Embryonic facial prominence (tissue), 1 donor: ENCODE data around the gene YAF2.
"Not testable (repeated sequence)": the region's sequence is repeated elsewhere in the genome, so short reads cannot be mapped to it uniquely, and the experiment has no call there.

Experiments
- DNase-seq: peaks from one replicate; pipeline ENCODE4 v3.0.0-alpha.2; 2016; ENCODE audit errors: extremely low spot score

The YAF2 gene

DNA sequence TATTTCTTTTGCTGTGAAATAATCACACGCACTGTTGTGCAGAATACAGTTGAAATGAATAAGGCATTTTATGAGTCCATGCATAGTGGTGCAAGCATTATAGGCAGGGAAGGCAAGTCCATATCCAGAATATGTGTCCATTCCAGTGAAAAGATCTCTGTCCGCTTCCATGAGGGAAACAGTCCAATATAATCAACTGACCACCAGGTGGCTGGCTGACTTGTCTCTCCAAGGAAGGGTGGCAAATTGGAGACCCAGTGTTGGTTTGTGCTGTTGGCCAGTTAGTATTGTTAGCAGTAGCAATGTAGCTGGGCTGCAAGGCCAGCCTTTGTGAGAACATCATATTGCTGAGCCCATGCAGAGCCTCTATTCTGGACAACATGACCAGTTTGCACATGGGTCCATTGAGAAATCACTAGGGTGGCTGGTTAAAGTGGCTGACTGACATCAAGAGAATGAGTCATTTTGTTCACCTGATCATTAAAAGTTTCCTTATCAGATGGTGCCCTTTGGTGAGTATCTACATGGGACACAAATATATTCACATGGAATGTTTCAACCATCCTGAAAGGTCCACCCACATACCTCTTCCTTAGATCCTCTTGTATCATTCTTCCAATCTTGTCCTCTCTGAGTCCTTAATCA lies 17.3 kb upstream of the YAF2 start:
- no peak for DNase-seq

DNA sequence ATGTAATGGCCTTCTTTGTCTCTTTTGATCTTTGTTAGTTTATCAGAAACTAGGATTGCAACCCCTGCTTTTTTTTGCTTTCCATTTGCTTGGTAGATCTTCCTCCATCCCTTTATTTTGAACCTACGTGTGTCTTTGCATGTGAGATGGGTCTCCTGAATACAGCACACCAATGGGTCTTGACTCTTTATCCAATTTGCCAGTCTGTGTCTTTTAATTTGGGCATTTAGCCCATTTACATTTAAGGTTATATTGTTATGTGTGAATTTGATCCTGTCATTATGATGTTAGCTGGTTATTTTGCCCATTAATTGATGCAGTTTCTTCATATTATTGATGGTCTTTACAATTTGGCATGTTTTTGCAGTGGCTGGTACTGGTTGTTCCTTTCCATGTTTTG lies 14.6 kb upstream of the YAF2 start:
- not testable (repeated sequence) for DNase-seq

DNA sequence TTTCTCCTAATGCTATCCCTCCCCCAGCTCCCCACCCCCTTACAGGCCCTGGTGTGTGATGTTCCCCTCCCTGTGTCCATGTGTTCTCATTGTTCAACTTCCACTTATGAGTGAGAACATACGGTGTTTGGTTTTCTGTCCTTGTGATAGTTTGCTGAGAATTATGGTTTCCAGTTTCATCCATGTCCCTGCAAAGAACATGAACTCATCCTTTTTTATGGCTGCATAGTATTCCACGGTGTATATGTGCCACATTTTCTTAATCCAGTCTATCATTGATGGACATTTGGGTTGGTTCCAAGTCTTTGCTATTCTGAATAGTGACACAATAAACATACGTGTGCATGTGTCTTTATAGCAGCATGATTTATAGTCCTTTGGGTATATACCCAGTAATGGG lies 11.0 kb upstream of the YAF2 start:
- not testable (repeated sequence) for DNase-seq

DNA sequence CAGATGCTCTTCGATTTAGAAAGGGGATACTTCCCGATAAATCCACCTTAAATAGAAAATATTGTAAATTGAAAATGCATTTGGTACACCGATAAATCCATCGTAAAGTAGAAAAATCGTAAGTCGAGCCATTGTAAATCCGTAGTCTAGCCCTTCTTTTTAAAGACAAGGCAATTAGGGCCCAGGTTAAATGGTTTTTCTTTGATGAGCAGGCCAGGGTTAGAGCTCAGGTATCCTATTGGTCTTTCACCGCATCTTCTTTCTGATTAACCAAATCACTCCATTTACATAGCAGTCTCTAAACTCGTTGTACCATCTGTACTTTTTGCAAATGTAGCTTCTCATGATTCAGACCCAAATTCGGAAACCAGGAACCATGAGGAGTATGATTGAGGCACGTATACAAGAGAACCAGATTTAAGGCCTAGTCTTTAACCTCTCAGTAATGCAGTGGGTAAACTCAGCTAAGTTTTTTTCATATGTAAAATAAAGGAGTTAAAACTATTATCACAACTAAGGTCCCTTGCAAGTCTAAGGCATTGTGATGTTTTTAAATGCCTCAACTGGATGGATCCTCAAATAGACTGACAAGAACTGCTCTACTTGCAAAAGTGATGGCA lies 2.2 kb upstream of the YAF2 start:
- no peak for DNase-seq

DNA sequence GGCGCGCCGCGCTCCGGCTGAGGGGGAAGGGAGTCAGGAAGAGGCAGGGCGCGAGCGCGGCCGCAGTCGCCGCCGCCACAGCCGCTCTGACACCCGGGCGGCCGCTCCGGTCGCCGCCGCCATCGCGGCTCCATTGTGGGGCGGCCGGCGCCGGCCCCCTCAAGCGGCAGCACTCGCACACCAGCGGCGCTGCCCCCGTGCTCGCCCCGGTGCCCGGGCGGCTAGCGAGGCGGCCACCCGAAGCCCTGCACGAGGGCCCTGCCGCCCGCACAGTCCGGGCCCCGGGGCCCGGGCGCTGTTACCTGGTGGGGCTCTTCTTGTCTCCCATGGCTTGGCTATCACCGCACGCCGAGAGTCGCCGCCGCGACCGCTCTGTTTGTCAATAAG lies 202 bp downstream of the YAF2 start:
- DNase-seq = no peak

DNA sequence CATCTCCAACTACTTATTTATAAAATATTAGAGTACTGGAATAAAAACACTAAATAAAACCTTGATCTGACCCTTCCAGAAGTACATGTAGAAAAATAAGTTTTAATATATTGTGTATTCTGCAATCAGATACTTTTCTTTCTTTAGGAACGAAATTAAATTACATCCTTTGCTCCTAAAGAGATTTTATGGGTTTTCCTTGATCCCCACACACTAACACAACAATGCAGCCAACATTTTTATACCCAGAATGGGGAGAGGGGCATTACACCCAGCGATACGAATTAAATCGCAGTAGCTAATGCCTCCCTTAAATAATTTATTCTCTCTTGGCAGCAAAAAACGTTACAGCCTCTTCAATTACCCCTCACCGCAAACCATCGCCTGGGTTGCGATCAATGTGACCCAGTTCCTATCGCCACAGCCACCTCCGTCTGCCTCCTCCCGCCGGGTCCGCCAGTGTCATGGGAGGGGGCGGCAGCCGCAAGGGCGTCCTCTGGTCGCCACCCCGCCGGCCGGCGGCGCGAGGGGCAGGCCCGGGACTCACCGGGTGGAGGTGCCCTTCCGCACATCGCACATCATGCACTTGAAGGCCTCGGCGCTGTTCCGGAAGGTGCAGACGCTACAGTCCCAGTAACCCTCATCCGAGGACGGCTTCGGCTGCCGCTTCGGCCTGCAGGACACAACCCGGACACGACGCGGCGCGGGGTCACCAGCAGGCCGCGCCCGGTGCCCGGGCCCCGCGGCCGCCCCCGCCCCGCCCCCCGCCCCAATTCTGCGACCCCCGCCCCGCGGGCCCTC lies 796 bp downstream of the YAF2 start:
- peak; percentile 36 for DNase-seq

DNA sequence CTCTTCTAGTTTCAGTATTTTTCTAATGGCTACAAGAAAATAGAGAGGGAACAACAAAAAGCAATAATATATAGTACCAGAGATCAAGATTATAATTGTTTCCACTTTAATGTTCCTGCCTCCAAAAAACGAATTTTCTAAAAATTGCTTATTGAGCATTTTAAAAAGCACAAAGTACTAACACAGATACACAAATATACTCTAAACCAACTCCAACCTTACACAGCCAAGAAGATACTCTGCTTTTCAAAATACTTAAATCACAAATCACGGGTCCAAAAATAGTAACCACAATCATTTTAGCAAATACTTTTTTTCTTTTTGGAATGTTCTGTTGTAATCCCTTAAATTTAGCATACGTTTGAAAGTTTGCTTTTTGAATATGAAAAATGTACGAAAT lies 2.0 kb downstream of the YAF2 start:
- no peak for DNase-seq

DNA sequence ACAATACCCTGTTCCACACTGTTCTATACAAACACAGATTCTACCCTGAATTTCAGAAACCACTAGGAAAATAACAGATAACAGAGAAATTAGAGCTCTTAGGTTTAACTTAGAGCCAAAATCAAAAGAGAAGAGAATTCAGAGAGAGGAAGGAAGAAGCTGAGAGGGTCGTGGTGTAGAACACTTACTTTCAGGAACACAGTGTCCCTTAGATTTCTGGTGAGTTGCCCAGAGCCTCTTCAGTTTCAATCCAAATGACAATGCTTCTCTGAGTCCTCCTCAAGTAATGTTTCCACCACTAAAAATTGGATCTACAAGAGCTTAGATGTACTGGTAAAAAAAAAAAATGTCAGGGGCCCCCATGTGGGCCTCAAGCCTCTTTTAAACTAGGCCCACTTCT lies 2.6 kb downstream of the YAF2 start:
- no peak for DNase-seq

DNA sequence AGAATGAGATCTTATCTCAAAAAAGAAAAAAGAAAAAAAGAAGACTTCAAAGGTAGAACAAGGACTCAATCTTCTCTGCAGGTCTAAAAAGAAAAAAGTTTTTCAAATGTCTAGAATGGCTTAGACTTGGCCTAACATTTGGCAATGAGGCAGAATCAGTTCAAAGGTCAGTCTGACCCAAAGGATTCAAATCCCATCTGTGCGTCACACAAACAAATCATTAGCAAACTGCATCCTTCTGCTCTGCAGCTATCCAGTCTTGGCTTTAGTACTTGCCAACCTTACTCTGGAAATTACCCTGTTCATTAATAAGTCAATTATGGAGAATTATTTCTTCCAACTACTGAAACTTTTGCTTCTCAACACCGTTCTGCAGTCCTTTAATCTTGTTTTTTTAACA lies 3.1 kb downstream of the YAF2 start:
- DNase-seq = no peak

DNA sequence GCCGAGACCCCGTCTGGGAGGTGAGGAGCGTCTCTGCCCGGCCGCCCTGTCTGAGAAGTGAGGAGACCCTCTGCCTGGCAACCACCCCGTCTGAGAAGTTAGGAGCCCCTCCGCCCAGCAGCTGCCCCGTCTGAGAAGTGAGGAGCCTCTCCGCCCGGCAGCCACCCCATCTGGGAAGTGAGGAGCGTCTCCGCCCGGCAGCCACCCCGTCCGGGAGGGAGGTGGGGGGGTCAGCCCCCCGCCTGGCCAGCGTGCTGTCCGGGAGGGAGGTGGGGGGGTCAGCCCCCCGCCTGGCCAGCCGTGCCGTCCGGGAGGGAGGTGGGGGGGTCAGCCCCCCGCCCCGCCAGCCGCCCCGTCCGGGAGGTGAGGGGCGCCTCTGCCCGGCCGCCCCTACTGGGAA lies 10.5 kb downstream of the YAF2 start:
- DNase-seq = not testable (repeated sequence)

DNA sequence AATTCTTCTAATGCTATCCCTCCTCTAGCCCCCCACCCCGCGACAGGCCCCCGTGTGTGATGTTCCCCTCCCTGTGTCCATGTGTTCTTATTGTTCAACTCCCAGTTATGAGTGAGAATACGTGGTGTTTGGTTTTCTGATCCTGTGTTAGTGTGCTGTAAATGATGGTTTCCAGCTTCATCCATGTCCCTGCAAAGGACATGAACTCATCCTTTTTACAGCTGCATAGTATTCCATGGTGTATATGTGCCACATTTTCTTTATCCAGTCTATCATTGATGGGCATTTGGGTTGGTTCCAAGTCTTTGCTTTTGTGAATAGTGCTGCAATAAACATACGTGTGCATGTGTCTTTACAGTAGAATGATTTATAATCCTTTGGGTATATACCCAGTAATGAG lies 13.5 kb downstream of the YAF2 start:
- DNase-seq = not testable (repeated sequence)

DNA sequence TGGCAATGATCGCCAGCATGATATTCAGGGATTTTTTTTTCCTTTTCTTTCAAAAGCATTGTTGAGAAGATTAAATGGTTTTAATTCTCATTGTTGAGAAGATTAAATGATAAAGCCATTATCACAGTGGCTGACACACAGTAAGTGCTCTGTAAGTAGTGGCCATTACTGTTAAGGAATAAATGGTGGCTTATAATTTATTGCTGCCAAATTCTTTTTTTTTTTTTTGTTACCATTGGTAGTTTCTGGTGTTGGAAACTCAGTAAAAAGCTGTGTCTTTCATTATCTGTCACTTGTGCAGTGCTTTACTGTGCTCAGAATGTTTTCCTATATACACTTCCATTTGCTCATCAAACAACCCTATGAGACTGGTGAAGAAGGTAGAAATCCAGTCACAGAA lies 15.3 kb downstream of the YAF2 start:
- DNase-seq = no peak

DNA sequence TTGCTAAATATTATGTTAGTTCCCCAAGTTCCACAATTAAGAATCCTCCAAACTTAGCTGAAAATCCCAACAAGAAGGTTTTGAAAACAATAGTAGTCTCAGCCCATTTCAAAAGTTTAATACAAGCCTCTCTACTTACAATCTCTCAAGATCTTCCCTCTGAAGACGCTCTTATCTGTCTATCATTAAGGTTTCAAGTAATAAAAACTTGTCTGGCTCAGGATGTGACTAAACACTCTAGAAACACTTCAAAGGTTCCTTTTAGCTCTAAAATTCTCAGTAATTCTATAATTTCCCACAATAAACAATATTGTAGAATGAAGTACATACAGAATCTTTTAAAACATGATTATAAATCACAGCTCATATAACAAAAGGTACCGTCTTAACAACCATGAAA lies 16.3 kb downstream of the YAF2 start:
- no peak for DNase-seq

DNA sequence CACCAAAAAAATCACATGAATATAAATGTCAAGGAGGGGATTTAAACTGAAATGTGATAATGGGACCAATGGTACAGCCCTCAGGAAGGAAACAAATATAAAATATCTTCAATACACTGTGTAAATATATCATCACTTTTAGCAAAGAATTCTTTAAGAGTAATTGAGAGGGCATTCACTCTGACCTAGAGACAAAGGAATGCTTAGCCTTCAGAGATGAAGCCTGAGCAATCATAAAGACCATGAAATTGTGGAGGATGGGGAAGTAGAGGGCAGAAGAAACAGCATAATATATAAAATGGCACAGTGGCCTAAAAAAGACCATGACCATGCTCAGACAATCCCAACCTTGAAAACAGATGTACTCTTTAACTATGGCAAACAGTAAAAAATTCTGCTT lies 20.4 kb downstream of the YAF2 start:
- no peak for DNase-seq

DNA sequence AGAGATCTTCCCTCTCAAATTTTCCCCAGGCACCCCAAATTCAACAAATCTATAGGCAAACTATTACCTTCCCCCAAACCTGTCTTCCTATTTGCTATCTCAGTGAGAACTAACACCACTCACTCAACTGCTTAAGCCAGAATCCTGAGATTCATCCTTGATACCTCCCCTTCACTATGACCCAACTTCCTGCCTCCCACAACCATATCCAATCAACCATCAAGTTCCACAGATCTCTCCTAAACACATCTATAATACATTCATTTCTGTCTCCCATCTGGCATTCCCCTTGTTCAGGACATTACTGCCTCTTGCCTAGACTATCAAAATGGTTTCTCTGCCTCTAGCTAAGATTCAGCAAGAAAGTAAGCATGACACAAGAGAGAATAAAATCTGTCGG lies 21.3 kb downstream of the YAF2 start:
- no peak for DNase-seq

DNA sequence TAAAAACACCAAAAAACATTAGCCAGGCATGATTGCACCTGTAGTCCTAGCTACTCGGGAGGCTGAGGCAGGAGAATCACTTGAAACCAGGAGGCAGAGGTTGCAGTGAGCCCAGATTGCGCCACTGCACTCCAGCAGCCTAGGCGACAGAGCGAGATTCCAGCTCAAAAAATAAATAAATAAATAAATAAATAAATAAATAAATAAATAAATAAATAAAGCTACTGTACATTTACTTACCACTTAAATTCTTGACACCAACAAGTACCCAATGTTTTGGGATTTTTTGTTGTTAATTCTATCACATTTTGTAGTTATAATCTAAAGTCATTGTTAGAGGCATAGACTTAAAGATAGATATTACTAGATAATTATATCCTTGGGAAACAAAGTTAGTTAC lies 22.3 kb downstream of the YAF2 start:
- DNase-seq = not testable (repeated sequence)

DNA sequence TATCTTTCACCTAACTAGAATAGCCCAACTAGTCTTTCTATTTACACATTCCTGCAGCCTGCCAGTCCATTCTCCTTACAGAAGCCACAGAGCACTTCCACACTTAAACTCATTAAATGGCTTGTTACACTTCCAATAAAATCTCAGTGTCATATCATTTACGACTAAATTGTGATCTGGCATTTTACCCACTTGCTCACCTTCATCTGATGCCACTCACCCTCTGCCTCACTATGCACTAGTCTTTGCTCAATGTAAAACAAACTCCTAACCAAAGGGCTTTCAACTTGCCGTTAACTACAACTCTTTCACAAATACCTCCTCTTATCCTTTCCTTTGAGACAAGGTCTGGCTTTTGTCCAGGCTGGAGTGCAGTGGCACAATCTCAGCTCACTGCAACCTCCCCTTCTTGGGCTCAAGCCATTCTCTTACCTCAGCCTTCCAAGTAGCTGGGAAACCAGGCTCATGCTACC lies 24.1 kb downstream of the YAF2 start:
- no peak for DNase-seq

DNA sequence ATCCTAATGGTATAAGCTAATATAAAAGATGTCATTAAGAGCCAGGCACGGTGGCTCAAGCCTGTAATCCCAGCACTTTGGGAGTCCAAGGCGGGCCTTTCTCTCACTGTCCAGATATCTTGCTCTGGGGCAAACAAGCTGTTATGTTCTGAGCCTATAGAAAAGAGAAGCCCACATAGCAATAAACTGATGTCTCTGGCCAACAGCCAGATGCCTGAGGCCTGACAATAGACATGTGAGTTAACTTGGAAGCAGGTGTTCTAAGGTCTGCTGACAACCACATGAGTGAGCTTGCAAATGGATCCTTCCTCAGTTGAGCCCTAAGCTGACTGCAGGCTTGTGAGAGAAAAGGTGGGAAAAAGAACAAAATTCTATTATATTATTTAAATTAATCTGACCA lies 25.0 kb downstream of the YAF2 start:
- no peak for DNase-seq

DNA sequence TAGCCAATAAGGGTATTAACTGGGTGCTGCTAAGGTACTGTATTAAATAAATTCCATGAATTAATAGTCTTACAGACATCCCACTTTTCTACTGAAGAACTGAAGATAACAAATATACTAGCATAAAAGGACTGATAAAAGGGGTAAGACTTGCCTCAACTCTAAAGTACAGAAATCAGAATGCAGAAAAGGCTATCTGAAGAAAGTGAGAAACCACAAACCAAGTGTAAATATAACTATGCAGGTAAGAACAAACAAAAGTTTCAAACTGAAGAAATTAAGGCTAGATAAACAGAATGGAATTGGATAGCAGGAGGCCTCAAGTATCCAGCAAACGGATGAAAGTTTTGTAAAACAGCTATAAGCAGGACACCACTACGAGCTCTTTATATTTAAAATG lies 29.5 kb downstream of the YAF2 start:
- DNase-seq = no peak

DNA sequence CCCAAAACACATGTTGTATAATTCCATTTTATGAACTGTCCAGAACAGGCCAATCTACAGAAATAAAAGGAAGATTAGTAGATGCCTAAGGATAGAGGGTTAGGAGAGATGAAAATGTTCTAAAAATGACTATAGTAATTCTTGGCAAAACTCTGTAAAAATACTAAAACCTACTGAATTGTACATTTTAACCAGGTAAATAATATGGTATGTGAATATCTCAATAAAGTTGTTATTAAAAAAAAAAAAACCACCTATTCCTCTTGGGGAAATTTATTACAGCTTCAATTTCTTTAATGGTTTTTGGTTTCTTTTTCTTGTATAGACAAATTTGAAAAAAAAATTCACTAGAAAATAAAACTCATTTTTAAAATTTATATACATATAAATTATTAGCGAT lies 33.2 kb downstream of the YAF2 start:
- no peak for DNase-seq

DNA sequence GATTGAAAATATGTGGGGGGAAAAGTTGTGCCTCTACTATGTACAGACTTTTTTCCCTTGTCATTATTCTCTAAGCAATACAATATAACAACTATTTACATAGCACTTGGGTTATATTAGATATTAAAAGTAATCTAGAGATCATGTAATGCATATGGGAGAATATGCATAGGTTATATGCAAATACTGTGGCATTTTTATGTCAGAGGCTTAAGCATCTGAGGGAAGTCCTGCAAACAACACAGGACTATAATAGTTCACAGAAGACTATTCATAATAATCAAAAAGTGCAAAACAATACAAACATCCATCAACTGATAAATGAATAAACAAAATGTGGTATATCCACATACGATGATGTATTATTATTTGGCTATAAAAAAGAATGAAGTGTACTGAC lies 33.7 kb downstream of the YAF2 start:
- no peak for DNase-seq

DNA sequence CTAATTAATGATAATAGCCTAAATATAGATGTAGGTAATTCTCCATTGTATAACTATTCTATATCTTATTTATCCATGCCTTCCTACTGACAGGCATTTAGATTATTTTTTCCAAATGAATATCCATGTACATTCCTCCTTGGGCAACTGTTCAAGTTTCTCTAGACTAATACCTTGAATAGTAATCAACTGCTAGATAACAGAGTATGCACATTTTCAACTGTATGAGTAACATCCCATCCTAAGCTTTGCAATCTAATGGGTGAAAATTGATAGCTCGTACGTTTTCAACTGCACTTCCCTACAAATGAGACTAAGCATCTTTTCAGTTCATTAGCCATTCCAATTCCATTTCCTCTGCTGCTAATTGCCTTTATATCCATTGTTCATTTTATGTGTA lies 37.0 kb downstream of the YAF2 start:
- no peak for DNase-seq

DNA sequence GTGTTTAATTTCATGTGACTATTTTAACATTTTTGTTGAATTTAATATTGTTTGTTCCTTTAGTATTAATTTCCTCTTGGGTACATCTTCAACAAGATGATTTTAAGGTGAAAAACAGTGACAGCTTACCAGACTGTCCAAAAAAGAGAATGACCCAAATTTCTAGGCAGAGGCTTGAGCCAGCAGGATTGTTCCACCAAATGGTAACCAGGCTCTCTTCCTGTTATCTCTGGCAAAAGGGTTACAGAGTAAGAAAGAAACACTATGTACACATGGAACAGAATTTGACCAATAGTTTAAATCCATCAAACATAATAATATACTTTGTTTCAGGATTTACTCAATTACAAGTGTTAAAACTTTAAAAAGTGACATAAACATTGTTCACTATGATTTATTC lies 39.0 kb downstream of the YAF2 start:
- no peak for DNase-seq
